OCI-LY7 (cell line): Measurements from ENCODE around the gene TPD52L2.

ENCODE experiments used
- CTCF ChIP-seq: fragments of 200-600 bp; sonication (generic); conservative IDR thresholded peaks from 2 replicates; pipeline ENCODE4 v1.5.1; 2014; ENCODE audit warnings: mild to moderate bottlenecking, antibody characterized with exemption, low read length, moderate library complexity, mixed read lengths
- EZH2phosphoT487 ChIP-seq: fragments of 200-600 bp; sonication (generic); IDR thresholded peaks from 2 replicates; pipeline ENCODE4 v1.6.1; 2018; ENCODE audit warnings: low read depth, borderline replicate concordance, mild to moderate bottlenecking, mixed run types, antibody characterized with exemption, low read length, moderate library complexity, mixed read lengths

GRCh38 chr20:63923651-63924050 is 58.6 kb downstream of the TPD52L2 start:
- no peak for TF ChIP-seq CTCF
- TF ChIP-seq EZH2phosphoT487: no peak
